Breast epithelium (tissue), 3 donors: ENCODE results near the gene SMARCAL1.

ENCODE experiments used
- CTCF ChIP-seq, 3 donors: fragments of 450-650 bp; IDR thresholded peaks; one replicate each; pipeline ENCODE4 v1.5.1; 2016 to 2017; ENCODE audit warnings: antibody characterized with exemption in 3 of 3, mild to moderate bottlenecking in 3 of 3, moderate library complexity in 3 of 3
- POLR2A ChIP-seq: fragments of 450-650 bp; IDR thresholded peaks from one replicate; pipeline ENCODE4 v1.6.1; 2016; ENCODE audit warnings: antibody characterized with exemption, mild to moderate bottlenecking, moderate library complexity
- POLR2AphosphoS5 ChIP-seq, 3 donors: sonication (generic); formaldehyde crosslinking; IDR thresholded peaks; one replicate each; pipeline ENCODE4 v1.6.1; 2017; ENCODE audit warnings: antibody characterized with exemption in 3 of 3

DNA sequence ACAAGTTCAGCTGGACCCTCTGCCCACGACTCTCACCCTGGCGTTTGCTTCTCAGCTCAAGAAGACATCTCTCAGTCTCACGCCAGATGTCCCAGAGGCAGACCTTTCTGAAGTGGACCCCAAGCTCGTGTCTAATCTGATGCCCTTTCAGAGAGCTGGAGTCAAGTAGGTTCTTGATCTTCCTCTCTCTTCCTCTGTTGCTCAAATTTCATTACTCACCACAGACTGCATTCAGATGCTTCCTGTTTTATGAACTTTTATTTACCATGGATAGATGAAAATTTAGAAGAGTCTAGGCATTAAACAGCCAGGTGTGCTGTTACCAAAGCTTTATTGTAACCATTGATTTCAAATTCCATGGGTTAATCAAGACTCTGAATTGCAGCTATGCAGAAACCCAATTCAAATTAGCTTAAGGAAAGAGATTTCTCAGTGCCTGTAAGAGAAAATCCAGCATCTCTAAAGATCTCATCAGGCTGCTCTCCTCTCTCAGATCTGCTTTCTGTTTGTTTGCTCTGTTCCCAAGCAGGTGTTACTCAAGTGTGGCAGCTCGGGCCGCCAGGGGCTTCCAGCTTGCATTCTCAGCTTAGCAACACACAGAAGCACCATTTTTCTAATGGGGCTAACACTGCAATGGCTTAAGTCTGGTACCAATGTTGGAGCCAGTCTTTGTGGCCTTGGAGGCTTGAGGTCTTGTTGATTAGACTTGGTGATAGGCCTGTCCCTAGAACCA is 16.5 kb downstream of the SMARCAL1 start:
- TF ChIP-seq CTCF (IDR thresholded peaks at IDR 0.05), result no peak
- no peak for TF ChIP-seq POLR2AphosphoS5 (IDR thresholded peaks at IDR 0.05)
- no peak for TF ChIP-seq POLR2A
